AG10803 (cell line): ENCODE measurements around the gene HSD17B4.
A peak's percentile ranks its signal among the peaks of the same experiment; 100 is the strongest.
"Not testable (repeated sequence)": the region's sequence is repeated elsewhere in the genome, so short reads cannot be mapped to it uniquely, and the experiment has no call there.

Experiments
- DNase-seq: peaks from one replicate; pipeline ENCODE4 v3.0.0; 2010; ENCODE audit warnings: low read depth
- H3K4me3 ChIP-seq: 2 replicates; pipeline ENCODE4 v1.5.1; 2011; ENCODE audit warnings: mild to moderate bottlenecking, low read length, control low read depth
- CTCF ChIP-seq: conservative IDR thresholded peaks from 2 replicates; pipeline ENCODE4 v1.5.1; 2011; ENCODE audit warnings: mild to moderate bottlenecking, low read length, control low read depth, inconsistent platforms

The HSD17B4 gene

GRCh38 chr5:119439140-119439631, 13.1 kb upstream of the HSD17B4 start:
- no peak for DNase-seq
- TF ChIP-seq CTCF: no peak
- no peak overlapping the region for H3K4me3 ChIP-seq

GRCh38 chr5:119439632-119440031, 12.7 kb upstream of the HSD17B4 start:
- not testable (repeated sequence) for H3K4me3 ChIP-seq, DNase-seq

- not testable (repeated sequence) for H3K4me3 ChIP-seq, DNase-seq
These were observed 7.7 kb upstream of the HSD17B4 start for GRCh38 chr5:119444643-119445042.

GRCh38 chr5:119445544-119445943, 6.8 kb upstream of the HSD17B4 start:
- no peak for TF ChIP-seq CTCF
- DNase-seq: no peak
- no peak overlapping the region for H3K4me3 ChIP-seq

GRCh38 chr5:119449882-119450281, 2.4 kb upstream of the HSD17B4 start:
- DNase-seq: no peak
- H3K4me3 ChIP-seq: no peak overlapping the region
- no peak for TF ChIP-seq CTCF

- H3K4me3 ChIP-seq, DNase-seq: not testable (repeated sequence)
These were observed 1.7 kb upstream of the HSD17B4 start for GRCh38 chr5:119450627-119451026.

- TF ChIP-seq CTCF: no peak
- H3K4me3 ChIP-seq: no peak overlapping the region
These were observed 736 bp upstream of the HSD17B4 start for GRCh38 chr5:119451561-119451960.

GRCh38 chr5:119452060-119452372, 281 bp upstream of the HSD17B4 start:
- peak overlapping the region; percentile 92 for H3K4me3 ChIP-seq
- DNase-seq: no peak
- TF ChIP-seq CTCF: no peak

More at GRCh38 chr5:119451561-119451960, 736 bp upstream of the HSD17B4 start:
- DNase-seq: no peak

- H3K4me3 ChIP-seq: peak overlapping the region; percentile 92
- no peak for TF ChIP-seq CTCF
- peak; percentile 30 for DNase-seq
These were observed 710 bp downstream of the HSD17B4 start for GRCh38 chr5:119453040-119453373.
